A549 treated with CORT108297 at 1 μM for 4 hours (cell line): ENCODE measurements around the gene NBPF9. TPM values are rescaled to one million over a fixed set of nuclear protein-coding genes. Genes with fewer than 3 reads are reported as not detected.

Experiments used
- total RNA-seq: library from RNA; stranded (reverse); fragments of 200-300 nt; extraction: Qiagen RNA extraction; gene quantifications from 5 replicates; pipeline ENCODE4 v1.2.3, GENCODE V29; 2022

The NBPF9 gene, protein sequence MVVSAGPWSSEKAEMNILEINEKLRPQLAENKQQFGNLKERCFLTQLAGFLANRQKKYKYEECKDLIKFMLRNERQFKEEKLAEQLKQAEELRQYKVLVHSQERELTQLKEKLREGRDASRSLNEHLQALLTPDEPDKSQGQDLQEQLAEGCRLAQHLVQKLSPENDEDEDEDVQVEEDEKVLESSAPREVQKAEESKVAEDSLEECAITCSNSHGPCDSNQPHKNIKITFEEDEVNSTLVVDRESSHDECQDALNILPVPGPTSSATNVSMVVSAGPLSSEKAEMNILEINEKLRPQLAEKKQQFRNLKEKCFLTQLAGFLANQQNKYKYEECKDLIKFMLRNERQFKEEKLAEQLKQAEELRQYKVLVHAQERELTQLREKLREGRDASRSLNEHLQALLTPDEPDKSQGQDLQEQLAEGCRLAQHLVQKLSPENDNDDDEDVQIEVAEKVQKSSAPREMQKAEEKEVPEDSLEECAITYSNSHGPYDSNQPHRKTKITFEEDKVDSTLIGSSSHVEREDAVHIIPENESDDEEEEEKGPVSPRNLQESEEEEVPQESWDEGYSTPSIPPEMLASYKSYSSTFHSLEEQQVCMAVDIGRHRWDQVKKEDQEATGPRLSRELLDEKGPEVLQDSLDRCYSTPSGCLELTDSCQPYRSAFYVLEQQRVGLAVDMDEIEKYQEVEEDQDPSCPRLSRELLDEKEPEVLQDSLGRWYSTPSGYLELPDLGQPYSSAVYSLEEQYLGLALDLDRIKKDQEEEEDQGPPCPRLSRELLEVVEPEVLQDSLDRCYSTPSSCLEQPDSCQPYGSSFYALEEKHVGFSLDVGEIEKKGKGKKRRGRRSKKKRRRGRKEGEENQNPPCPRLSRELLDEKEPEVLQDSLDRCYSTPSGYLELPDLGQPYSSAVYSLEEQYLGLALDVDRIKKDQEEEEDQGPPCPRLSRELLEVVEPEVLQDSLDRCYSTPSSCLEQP (N-terminal part only)
- 12.8 to 15.7 TPM (median 14.8 TPM) in 5 replicates for total RNA-seq

DNA sequence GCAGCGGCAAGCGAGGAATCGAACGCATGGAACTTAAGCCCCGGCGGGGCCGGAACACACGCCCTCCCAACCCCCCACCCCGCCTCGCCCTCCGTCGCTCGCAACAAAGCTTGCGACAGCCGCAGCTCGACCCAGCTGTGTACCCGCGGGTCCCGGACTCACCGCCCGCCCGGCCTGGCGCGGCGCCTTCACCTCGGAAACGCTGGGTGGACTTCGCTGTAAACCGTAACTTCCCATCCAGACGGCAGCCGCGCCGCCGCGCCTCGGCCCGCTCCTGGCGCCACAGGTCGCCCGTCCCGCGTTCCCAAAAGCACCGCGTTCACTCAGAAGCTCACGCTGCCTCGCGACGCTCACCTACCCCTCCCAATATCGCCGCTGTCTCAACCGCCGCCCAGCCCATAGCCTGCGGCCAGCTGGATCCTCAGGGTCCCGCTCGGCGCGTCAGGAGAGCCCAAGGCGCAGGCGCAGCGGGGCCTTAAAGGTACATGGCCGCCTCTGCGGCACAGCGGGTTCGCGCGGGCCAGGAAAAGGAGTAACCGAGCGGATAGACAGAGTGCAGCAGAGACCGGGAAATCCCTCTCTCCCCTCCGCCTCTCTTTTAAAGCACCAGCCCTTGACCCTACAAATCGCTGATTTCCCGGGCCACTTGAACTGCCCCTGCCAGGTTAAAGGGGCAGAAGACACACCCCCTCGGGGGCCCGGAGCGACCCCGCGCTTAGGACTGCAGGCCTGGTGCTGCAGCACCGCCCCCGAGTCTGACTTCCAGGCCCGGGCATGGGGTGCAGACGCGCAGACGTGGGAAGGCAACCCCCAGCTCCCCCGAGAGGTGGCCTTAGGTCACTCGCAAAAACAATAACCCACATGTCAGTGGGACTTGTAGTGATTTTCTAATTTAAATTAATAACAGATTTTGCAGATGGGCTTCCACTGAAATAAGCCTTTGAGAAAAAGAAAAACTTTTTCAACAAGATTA lies at the start of gene NBPF9:
Gene NBPF9 (minus strand): TSS at position 443 of the 973 bp plus-strand sequence. CDS start 21,412 bp downstream, outside the sequence.

